Measurements from ENCODE around the gene CNIH3. TPM values are rescaled to one million over a fixed set of nuclear protein-coding genes. Genes with fewer than 3 reads are reported as not detected.
A peak's percentile ranks its signal among the peaks of the same experiment; 100 is the strongest.
"Not testable (repeated sequence)": the region's sequence is repeated elsewhere in the genome, so short reads cannot be mapped to it uniquely, and the experiment has no call there.

The CNIH3 gene
- 2.3 TPM for polyA plus RNA-seq (2013, experiment 1 of 2; ENCODE audit: insufficient read length)
- polyA plus RNA-seq (2013, experiment 2 of 2; ENCODE audit: insufficient read length), result 0.81 TPM

DNA sequence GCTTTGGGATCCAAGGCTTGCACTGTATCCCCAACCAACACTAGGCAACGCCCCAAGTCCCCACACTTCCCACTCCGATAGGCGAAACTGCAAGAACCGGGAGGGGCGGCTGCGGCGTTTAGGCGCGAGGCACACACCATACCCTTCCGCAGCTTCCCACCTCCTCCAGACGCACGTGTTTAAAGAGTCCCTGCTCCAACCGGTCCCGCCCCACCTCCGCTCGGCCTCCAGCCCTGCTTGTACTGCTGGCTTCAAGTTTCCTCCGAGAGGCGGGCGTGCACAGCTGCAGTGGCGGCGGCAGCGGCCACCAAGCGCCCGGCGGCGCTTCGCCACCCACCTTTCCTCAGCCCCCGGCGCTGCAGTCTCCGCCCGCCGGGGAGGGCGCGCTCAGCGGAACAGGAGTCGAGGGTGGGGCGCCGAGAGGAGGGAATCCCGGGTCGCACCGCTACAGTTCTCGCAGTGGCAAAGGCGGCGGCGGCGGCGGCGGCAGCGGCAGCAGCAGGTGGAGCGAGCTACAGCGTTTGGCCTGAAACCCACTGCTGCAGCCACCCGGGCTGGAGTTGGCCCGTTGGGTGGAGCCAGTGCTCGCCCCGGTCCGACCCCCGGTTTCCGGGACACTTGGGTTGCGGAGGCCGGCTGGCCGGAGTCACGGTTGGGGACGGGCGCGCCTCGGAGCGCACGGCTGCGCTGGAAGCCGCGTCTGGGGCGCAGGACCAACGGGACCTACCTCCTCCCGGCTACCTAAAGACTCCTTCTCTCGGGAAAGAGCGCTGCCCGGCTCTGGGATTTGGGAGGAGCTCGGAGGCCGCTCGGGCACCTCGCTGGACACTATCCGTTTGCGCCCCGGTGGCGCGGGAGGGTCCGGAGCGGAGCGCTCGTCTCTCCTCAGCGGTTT is at the start of gene CNIH3:
CNIH3 (plus strand) TSS at position 457 of the 895 bp plus-strand sequence. CDS start 858 bp downstream, outside the sequence.
- DNase-seq, result peak; percentile 53

DNA sequence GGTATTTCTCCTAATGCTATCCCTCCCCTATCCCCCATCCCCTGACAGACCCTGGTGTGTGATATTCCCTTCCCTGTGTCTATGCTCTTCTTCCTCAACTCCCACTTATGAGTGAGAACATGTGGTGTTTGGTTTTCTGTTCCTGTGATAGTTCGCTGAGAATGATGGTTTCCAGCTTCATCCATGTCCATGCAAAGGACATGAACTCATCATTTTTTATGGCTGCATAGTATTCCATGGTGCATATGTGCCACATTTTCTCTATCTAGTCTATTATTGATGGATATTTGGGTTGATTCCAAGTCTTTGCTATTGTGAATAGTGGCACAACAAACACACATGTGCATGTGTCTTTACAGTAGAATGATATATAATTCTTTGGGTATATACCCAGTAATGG is 49.6 kb upstream of the CNIH3 start:
- not testable (repeated sequence) for DNase-seq

DNA sequence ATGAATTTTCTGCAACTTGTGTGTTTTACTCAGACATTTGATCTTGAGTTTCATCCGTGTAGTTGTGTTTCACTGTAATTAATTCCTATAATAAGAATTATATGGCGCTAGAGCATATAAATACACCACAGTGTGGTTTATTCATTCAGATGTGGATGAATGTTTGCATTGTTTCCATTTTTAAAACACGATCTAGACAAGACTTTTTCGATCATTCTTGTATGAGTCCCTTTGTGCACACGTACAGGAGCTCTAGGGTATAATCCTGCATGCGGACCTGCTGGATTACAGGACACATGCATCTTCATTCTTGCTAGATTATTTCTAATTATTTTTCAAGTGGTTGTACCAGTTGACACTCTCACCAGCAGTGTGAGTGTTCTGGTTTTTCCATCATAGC is 46.8 kb upstream of the CNIH3 start:
- no peak for DNase-seq

DNA sequence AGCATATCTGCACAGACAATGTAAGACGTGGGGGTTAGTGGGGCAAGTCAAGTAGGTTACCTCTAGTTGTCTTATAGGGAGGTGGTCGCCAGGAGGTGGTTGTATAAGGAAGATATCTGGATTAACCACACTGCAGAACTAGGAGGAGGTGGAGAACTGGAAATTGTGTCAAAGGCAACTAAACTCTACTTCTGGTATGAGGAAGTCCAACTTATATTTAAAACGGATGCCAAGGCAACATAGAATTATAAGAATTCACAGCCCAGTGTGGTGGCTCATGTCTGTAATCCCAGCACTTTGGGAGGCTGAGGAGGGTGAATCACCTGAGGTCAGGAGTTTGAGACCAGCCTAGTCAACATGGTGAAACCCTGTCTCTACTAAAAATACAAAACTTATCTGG is 44.1 kb upstream of the CNIH3 start:
- peak; percentile 52 for DNase-seq

DNA sequence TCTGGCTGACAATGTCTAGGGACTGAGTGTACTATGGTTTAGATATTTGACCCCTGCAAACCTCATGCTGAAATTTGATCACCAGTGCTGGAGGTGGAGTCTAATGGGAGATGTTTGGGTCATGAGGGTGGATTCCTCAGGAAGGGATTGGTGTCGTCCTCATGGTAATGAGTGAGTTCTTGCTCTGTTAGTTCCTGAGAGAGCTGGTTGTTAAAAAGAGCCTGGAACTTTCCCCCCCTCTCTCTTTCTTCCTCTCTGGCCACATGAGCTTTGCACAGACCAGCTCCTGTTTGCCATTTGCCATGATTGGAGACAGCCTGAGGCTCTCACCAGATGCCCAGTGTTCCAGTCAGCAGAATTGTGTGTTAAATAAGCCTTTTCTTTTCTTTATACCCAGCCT is 36.6 kb upstream of the CNIH3 start:
- DNase-seq, result peak; percentile 33

DNA sequence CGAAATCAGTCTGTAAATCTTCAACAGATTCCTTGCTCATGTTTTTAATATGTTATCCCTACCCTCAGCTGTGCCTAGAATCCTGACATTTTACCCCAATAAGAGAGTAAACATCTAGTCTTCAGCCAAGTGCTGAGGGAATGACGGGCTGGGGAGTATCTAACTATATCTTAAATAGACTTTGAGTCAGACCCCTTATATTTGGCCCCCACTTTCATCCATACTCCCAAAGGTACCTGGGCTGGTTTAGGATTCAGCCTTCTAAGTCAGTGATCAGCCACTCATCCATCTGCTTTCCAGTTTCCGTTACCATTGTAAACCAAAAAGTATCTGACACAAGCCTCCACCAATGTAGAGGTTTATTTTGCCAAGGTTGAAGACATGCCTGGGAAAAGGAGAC is 36.1 kb upstream of the CNIH3 start:
- no peak for DNase-seq

DNA sequence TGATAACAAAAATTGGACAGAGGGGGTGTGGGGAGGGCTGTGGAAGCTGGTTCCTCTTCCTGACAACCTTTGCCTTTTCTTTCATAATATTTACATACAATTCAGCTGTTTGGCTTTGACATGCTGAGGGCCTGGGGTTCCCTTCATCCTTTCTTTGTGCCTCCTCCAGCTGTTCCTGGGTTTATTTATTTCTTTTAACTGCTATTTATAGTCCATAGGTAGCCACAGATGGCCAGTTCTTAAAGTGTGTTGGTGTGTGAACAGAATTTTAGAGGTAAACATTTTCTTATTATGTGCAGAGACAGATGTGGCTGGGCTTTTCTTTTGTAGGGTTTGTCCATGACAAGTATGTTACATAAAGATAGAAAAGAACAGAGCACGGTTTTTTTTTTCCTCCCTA is 34.1 kb upstream of the CNIH3 start:
- no peak for DNase-seq

DNA sequence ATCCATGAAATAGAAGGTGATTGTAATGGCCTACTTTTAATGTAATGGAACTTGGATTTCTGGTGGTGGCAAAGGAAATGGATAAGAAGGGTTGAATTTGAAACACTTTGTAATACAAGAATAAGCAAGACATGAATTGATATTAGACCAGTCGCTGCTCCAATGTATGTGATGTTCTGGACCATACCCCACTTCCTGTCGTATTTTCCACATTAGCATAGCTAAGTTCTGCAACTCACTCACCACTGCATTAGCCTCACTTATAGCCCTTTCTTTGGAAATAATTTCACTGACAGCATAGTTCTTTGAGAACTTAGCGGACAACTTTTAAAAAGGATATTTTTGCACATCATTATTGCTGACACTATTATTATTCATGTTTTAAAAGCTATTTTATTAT is 32.3 kb upstream of the CNIH3 start:
- no peak for DNase-seq

DNA sequence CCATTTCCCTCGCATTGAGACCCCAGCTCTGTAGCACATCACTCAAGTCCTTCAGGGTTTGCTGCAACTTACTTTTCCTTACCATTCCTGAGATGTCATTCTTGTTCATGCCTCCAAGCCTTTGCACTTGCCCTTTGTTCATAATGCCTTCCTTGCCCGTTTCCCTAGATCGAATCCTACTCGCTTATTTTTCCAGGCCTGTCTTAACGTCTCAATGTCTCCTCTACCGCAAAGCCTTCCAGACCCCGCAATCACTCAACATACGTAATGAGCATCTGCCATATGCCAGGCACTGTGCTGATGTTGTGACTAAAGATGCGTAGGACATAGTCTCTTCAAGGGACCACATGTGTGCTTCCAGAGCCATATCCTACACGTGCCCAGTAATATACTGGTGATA is 31.1 kb upstream of the CNIH3 start:
- DNase-seq, result no peak

DNA sequence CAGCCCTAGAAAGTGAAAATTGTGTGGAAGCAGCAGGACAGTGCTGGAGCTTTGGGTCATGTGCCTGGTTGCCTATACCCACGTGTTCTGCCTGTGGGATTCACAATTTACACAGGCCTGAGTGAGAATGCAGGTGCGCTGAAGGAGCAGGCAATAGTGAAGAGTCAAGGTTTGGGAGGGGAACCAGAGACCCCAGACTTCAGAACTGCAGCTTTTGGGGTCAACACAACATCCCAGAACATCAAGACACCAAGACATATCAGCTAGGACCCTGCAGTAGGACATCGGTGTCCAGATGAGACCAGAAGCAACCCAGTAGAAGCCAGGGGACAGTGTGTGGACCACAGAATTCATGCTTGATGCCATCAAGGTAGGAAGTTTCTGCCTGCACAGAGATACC is 29.1 kb upstream of the CNIH3 start:
- no peak for DNase-seq

DNA sequence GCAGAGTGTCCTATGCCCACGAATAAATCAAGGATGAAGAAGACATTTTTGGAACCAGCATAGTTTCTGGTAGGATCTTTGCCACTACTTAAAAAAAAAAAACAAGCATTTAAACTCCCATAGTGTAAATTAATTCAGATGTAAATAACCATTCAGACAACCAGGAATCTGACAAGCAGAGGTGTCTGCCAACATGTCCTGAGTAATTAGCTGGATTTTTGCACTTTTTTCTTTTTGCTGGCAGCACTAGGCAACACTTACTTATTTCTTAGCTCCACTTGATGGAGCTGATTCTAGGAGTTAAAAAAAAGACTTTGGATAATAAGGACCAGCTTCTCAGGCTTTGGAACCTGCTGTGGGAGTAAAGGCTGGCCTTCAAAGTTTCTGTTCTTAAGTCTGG is 27.6 kb upstream of the CNIH3 start:
- DNase-seq, result no peak

DNA sequence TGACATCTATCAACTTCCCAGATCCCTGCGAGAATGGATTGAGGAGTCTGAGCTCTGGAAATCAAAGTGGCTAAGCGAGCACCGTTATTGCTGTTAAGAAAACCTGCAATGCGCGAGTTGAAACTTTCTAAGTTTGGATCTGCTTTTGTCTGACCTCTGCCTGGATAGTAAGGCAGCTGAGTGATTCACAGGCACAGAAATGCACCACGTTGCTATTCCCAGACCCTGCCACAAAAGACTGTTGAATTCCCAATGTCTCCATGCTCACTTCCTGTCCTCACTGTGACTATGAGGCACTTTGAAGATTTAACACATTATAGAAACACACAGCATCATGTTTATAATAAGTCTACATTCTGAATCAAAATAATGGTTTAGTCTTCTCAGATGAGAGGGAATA is 27.1 kb upstream of the CNIH3 start:
- peak; percentile 86 for DNase-seq

DNA sequence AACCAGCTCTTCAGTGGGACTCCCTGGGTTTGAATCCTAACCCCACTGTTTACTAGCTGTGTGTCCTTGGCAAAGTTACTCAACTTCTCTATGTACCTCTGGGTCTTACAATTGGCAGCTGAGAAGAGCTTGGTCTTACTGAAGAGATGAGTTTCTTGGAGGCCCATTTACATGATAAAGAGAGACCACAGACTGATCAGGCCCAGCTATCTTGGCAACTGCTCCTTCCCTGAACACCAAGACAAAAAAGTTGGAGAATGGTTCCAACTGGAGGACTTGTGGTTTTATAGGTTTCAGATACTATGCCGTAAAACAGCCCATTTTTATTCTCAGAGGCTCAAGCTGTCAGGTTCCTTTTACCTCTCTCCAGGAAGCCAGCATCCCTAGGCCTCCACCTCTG is 24.8 kb upstream of the CNIH3 start:
- no peak for DNase-seq

DNA sequence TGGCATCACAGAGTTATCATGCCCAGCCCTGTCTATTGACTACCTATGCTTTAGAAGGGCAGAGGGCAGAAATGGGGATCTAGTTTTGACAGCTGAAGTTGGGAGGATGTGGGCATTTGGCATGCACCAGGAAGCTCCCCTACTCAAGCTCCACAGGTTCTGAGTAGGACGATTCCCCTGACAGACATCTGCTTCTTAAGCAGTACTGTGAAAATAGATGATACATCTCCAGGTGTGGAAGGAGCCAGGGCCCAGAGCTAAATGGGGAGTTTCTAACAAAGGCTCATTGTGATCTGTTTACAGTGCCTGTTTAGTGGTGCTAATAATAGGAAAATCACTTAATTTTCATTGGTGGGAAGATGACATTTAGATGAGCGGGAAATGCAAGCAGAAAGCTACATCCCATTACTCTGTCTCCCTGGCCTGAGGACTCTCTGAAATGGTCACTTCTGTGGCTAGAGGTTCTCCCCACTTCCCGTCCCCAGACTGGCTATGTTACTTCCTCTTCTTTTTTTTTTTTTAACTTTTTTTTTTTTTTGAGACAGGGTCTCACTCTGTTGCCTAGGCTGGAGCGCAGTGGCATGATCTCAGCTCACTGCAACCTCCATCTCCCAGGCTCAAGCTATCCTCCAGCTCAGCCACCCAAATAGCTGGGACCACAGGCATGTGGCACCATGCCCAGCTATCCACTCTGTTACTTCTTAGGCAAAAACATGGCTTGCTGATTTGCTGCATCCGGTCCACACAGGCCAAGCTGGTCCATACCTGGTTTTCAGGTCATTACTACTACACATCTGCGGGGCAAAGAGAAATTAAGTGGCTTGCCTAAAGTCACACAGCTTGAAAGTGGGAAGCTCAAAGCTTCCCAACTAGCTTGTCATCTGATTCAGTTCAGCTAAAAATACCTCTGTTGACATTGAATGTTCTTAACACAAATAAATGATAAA is 23.2 kb upstream of the CNIH3 start:
- peak; percentile 95 for DNase-seq

DNA sequence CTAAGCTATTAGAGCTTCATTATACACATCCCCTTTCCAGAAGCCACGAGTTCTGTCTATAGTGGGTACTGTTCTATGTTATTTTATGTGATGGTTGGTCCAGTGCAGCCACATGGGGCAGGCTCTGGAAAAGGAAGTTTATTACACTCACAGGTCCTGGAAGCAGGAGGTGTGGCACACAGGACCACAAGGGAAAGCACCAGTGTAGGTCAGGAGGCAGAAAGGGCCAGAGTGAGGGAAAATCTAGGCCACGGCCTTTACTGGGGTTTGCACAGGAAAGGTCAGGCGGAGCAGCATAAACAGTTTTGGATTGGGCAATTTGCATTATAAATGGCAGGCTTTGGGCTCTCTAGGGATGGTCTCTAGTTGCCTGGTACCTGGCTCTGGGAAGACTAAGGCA is 21.8 kb upstream of the CNIH3 start:
- no peak for DNase-seq

DNA sequence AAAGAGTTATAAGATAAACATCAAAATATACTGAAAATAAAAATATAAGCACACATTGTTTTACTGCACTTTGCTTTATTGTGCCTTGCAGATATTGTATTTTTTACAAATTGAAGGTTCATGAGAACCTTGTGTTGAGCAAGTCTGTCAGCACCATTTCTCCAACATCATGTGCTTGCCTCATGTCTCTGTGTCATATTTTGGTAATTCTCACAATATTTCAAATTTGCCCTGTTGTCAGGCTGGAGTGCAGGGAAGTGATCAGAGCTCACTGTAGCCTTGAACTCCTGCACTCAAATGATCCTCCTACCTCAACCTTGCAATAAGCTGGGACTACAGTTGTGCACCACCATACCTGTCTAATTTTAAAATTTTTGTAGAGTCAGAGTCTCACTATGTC is 21.3 kb upstream of the CNIH3 start:
- no peak for DNase-seq

DNA sequence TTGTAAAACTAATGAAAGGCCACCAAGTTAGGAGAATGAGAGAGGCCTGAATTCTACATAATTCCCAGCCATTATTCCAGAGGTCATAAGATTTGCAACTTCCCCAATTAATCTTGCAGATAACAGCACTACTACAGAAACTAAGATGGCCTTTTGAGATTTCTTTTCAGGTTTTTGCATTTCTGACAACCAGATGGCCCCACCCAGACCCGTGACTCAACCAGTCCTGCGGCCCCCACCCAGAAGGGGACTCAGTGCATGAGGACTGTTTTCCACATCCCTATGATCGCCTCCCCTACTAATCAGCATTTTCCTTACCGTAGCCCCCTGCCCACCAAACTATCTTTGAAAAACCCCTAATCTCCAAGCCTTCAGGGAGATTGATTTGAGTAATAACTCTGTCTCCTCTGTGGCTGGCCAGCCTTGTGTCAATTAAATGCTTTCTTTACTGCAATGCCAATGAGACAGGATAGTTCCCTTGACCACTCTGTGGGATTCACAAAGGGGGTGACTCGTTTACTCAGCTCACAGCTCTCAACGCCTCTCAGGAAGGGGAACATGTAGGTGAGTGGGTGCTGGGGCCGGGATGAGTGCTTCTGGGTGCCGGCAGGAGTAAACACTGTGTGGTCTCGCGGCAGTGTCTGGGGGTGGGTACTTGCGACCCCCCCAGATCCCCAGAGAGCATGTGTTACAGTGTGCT is 10.5 kb upstream of the CNIH3 start:
- no peak for DNase-seq

DNA sequence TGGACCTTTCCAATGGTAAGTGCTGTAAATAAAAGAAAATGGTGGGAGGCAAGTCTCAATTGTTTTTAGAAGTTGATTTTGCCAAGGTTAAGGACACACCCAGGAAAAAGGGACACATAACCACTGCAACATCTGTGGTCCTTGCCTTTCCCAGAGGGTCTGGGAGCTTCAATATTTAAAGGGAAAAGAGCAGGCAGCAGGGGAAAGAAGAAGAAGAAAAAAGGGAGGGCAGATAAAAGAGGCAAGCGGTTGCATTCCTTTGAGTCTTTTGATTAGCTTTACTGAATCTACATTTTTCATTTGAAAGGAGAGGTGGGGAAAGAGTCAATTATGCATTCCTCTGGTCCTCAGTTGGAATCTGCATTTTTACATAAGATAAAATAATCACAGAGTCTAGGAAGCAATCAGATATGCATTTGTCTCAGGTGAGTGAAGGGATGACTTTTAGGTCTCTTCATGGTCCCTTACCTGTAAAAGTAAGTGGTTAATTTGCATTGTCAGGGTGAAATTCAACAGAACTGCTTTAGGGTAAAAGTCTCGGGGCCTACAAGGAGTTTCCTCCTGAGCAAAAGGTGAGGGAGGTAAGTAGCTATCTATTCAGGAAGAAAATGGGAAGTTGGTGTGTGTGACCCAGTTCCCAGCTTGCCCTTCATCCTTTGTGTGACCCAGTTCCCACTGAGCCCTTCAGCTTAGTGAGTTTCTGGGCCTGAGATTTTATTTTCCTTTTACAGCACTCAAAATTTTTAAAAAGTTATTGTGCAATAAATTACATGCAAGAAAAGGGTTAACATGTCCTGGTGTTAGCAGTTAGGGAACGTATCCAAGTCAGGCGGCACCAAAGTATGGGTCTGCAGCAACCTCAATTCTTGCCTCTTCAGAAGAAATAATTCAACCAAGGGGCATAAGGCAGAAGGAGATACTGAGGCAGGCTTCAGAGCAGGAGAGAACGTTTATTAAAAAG is 8.6 kb upstream of the CNIH3 start:
- no peak for DNase-seq

DNA sequence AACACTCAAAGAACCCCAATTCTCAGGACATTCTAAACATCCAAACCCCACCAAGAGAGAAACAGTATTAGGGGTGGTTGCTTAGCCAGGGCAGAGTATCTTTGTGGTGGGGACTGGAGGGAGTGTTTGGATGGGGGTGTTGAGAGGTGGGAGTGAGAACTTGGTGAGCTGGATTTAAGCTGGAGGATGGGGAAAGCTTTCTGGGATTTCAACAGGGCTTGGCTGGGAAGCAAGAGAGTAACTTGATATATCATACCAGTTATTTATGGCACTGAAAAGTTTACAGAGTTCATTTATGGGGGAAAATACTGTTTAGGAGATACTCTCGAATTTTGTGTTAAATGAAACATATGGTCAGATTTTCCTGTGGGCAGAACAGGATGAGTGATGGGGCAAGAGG is 6.8 kb upstream of the CNIH3 start:
- DNase-seq, result no peak

DNA sequence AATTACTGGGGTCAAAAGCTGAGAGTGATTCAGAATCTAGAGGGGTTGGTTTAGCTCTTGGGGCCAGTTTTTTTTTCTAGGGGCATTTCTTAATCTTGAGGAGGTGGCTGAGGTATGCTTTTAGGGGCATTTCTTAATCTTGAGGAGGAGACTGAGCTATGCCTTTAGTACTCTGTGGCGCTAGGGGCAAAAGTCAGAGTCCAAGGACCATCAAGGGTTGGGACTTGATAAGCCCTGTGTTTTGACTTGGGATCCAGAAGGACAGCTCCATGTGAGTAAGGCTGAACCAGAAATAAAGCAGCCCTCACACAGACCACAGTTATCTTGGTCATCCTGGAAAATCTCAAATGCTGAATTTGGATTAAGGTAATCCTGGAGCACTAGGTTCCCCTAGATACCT is 3.9 kb upstream of the CNIH3 start:
- no peak for DNase-seq

DNA sequence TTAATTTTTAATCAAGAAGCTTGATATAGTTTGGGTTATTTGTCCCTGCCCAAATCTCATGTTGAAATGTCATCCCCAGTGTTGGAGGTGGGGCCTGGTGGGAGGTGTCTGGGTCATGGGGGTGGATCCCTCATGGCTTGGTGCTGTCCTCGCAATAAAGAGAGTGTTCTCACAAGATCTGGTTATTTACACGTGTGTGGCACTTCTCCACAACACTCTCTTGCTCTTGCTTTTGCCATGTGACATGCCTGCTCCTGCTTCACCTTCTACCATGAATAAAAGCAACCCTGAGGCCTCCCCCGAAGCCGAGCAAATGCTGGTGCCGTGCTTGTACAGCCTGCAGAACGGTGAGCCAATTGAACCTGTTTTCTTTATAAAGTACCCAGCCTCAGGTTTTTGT is 2.6 kb upstream of the CNIH3 start:
- no peak for DNase-seq
